ENCODE data around the gene IL4I1.

IL4I1 gene

DNA sequence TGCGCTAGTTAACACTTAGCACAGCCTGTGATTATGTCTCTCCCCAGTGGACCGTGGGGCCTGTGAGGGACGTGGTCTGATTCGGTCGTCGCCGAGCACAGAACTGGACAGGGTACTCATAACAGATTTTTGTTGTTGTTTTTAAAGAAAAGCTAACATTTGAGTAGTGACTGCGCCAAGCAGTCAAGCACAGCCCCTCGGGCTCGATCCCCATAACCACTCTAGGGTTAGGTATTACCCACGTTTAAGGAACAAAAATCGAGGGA is 46.5 kb downstream of the IL4I1 start:
- no peak for DNase-seq

DNA sequence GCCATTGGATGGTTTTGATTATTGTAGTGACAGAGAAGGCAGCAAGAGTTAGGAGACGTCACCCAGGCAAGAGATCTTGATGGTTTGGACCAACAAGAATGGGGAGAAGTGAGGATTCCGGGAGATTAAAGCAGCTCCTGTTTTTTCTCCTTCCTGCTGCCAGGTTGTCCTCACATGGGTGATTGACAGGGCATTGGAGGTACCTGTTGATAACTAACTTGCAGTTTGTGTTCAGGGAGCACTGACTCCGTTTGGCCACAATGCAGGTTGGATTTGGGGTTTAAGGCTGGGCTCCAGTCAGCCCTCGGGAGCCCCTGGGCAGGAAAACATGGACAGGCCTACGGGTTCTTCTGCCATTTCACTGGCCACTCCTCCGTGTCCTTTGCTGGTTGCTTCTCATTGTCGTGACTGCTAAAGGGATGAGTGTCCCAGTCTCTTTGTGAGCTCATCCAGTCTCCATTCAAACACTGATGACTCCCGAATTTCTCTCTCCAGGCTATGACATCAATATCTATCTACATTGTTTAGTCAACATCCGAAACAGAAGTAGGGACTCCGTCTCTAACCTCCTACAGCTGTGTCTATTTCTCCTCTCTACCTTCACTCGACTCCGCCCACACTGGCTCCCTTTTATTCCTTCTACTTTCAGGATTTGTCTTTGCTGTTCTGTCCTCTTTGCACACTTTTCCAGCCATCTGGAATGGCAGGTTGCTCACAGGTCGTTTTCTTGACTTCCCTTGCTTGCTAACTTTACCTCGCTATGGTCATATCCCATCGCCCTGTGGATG is 47.1 kb downstream of the IL4I1 start:
- no peak for DNase-seq

DNA sequence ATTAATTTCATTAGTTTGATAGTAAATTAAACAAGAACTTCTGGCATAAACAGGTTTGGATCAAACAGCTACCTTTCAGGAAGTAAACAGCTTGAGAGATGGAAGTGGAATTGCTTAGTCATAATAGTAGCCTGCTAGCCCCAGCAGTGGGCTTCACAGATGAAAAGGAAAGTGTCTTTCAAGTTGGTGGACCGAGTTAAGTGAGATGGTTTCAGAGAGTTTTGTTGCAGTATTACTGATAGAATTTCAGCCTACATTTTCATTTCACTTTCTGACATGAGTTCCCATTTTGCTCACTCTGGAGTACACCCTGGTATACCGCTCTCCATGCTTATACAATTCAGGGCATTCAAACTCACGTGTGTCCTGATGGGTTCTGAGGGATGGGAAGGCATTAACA is 47.7 kb downstream of the IL4I1 start:
- DNase-seq, result no peak

DNA sequence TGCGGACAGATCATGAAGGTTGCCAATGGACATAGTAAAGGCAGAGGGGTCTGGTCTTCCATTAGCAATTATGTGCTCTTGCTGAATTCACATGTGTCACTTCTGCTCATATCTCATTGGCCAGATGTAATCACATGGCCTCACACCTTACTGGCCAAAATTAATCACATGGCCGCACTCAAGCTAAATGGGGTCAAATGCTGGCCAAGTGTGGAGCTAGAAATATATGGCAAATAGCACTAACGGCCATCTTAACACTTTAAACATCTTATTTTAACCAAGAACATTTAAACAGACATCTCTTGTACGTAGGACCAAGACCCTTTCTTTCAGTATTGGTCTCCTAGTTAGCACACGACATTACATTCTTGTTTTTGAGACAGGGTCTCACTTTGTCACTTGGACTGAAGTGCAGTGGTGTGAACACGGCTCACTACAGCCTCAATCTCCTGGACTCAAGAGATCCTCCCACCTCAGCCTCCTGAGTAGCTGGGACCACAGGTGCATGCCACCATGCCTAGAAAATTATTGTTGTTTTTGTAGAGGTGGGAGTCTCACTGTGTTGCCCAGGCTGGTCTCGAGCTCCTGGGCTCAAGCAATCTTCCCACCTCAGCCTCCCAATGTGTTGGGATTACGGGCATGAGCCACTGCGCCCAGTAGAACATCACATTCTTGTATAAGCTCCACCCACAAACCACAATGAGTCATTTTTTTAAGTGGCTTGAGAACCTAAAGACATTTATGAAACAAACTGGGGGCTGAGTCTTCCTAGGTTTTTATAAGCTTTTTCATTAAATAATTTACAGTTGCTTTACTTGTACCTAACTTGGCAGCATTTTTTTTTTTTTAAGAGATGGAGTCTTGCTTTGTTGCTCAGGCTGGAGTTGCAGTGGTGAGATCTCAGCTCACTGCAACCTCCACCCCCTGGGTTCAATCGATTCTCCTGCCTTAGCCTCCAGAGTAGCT is 48.7 kb downstream of the IL4I1 start:
- DNase-seq, result peak; percentile 62 to 82 (median 74)

DNA sequence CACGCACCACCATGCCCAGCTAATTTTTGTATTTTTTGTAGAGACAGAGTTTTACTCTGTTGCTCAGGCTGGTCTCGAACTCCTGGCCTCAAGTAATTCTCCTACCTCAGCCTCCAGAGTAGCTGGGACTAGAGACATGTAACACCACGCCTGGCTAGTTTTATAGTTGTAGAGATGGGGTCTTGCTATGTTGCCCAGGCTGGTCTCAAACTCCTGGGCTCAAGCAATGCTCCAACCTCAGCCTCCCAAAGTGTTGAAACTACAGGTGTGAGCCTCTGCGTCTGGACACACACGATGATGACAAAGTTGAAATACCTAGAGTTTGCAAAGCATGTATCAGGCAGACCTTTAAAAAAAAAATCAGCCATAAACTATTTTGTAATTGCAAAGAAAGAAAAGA is 50.3 kb downstream of the IL4I1 start:
- DNase-seq, result no peak

DNA sequence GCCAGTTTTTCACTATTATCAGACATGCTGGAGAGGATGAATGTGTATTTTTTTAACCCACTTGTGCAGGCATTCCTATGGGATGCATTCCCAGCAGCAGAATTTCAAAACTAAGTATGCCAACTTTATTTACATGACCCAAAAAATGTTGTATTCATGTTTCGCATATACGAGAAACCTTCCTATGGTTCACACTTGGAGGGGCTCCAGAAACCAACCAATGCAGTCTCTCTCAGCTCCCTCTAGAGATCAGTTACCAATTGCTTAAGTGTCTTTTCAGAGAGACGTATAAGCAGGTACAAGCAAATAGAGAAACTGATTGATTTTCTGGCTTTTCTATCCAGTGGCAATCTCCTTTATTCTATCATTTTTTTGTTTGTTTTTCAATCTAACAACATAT is 51.3 kb downstream of the IL4I1 start:
- no peak for DNase-seq

DNA sequence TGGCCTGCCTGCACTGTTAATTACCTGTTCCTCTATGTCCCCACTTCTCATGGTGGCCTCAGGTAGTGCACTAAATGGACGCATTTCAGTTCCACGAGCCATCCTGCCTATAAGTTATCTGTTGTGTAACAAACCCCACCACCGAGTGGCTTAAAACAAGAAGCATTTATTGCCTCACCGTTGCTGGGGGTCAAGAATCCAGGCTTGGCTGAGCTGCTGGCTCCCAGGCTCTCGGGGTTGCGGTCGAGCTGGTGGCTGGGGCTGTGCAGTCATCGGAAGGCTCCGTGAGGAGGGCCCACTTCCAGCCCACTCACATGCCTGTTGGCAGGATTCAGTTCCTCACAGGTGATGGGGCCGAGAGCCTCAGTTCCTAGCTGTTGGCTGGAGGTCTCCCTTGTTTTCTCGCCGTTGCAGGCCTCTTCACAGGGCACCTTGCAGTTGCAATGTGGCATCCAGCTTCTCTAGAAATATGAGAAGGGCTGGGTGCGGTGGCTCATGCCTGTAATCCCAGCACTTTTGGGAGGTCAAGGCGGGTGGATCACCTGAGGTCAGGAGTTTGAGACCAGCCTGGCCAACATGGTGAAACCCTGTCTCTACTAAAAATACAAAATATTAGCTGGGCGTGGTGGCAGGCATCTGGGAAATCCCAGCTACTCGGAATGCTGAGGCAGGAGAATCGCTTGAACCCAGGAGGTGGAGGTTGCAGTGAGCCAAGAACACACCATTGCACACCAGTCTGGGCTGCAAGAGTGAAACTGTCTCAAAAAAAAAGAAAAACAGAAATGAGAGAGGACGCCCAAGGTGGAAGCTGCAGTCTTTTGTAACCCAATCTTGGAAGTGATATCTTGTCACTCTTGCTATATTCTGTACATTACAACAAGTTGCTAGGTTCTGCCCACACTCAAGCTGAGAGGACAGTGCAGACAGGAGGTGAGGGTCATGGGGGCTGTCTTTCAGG is 52.3 kb downstream of the IL4I1 start:
- peak; percentile 24 to 68 (median 52) for DNase-seq

DNA sequence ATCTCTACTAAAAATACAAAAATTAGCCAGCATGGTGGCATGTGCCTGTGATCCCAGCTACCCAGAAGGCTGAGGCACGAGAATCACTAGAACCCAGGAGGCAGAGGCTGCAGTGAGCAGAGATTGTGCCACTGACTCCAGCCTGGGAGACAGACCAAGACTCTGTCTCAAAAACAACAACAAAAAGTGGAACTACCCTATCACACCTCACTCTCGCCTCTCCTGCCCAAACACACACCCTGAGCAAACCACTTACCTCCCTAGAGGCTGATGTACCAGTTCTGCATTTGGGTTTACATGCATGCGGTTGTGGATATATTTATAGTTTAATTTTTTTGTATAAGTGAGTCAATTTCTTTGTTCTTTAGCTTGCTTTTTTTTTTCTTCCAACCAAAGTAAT is 53.4 kb downstream of the IL4I1 start:
- DNase-seq, result no peak

DNA sequence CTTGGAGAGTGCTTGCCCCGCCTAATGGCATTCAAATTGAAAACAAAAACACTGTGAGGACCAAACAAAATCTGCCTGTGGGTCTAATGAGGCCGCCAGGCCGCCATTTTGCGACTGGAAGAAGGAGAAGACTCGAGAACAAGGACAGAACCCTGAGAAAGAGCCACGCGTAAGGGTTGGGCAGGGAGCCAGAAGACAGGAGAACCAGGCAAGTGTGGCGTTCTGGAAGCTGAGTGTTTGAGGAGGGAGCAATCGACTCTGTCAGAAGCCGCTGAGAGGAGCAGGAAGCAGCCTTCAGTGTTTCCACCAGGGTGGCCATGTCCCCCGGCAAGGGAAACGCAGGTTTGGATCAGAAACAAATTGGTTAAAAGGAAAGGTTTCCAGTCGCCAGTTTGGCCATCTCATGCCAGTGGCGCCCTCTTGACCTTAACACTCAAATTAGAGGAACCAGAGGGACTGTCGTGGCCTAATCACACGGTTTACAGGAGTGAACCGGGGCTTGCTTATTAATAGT is 55.9 kb downstream of the IL4I1 start:
- no peak for DNase-seq

DNA sequence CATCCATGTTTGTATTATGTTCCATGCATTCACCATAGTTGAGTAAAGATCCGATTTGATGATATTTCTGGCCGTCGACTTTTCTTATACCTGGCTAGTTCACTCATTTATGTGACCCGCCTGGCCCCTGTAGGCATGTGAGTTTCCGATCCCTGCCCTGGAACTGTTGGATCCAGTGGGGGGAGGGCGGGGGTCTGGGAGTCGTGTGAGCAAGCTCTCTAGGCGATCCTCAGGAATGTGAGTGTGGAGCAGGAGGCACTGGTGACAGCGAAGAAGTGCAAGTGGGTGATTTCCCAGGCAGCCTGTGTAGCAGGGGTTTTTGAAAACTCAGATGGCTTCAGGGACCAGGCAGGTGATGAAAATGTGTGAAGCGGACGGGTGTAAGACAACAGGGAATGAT is 56.4 kb downstream of the IL4I1 start:
- no peak for DNase-seq

DNA sequence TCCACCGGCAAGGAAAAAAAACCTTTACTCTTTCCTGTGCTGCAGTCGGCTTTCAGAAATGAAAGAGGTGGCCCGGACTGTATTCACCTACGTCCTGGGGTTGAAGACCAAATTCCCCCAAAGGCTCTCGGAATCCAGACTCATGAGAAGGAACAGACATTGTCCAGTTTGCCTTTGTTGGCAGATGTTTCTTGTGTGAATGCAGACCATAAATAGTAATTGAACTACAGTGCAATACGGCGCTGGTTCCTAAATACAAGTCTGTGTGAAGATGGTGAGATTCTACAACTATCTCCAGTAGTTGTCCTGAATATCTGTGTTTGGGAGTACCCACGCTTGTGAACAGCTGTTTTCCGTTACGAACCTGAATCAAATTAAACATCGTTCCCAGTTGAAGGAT is 57.0 kb downstream of the IL4I1 start:
- DNase-seq, result no peak

Data from suppressor macrophage (primary cell).